B cell (primary cell): Measurements from ENCODE around the gene HOMER2. TPM values are rescaled to one million over a fixed set of nuclear protein-coding genes. Genes with fewer than 3 reads are reported as not detected.

Experiments
- ATAC-seq: fragments of 200-7000 bp; cut with Tn5 transposase; one replicate; pipeline ENCODE4 v1.10.0; 2021; ENCODE audit warnings: low read depth, mild to moderate bottlenecking, moderate number of reproducible peaks, moderate library complexity
- CTCF ChIA-PET: fragments of 350-600 bp; sonication (Branson Sonifier 250); formaldehyde crosslinking; loops from one replicate; lab custom pipeline; 2021; ENCODE audit warnings: antibody characterized with exemption, inconsistent platforms; lab: Charles Lee
- POLR2A ChIA-PET: fragments of 350-600 bp; sonication (Branson Sonifier 250); formaldehyde crosslinking; loops from one replicate; lab custom pipeline; 2021; ENCODE audit warnings: antibody characterized with exemption; lab: Charles Lee
- DNase-seq: peaks from one replicate; pipeline ENCODE4 v3.0.0; 2013
- H2AFZ ChIP-seq: 2 replicates; pipeline ENCODE4 v1.6.1; 2012; ENCODE audit warnings: mild to moderate bottlenecking, low read depth, low read length; ENCODE audit not compliant: insufficient read depth, poor library complexity, severe bottlenecking
- H3K27ac ChIP-seq, 2 donors: 1 replicate in 1 of 2; 2 replicates in 1 of 2; pipeline ENCODE4 v1.5.1; 2012 to 2013; ENCODE audit warnings: low read length in 2 of 2, mild to moderate bottlenecking in 2 of 2, moderate library complexity in 1 of 2
- H3K27me3 ChIP-seq, 4 experiments: fragments of 200-600 bp in 1 of 4; sonication (generic) in 1 of 4; replicated peaks in 1 of 4; 1 replicate in 2 of 4; 2 replicates in 2 of 4; pipeline versions ENCODE4 v1.6.1 to v1.7.0; 2013 to 2016; ENCODE audit warnings: low read length in 3 of 4, mild to moderate bottlenecking in 2 of 4, mixed read lengths in 1 of 4, moderate library complexity in 1 of 4; ENCODE audit not compliant: insufficient read depth in 4 of 4, control insufficient read depth in 3 of 4; ENCODE audit errors: control extremely low read depth in 1 of 4
- H3K36me3 ChIP-seq, 2 experiments: replicated peaks in 1 of 2; 1 replicate in 1 of 2; 2 replicates in 1 of 2; pipeline versions ENCODE4 v1.6.1 to v1.7.1; 2013; ENCODE audit warnings: low read length in 1 of 2; ENCODE audit not compliant: insufficient read depth in 2 of 2, control insufficient read depth in 1 of 2; ENCODE audit errors: control extremely low read depth in 1 of 2, extremely low read depth in 1 of 2
- H3K4me1 ChIP-seq, 2 donors: fragments of 200-600 bp in 1 of 2; sonication (generic) in 1 of 2; 1 replicate in 1 of 2; 2 replicates in 1 of 2; pipeline versions ENCODE4 v1.5.1 to v1.6.1; 2013 to 2017; ENCODE audit warnings: low read length in 2 of 2; ENCODE audit not compliant: control insufficient read depth in 2 of 2, insufficient read depth in 2 of 2
- H3K4me2 ChIP-seq: replicated peaks from 2 replicates; pipeline ENCODE3; 2012; ENCODE audit warnings: mild to moderate bottlenecking, low read depth, low read length; ENCODE audit not compliant: poor library complexity, severe bottlenecking
- H3K4me3 ChIP-seq, 5 experiments: fragments of 200-600 bp in 1 of 5; sonication (generic) in 1 of 5; 1 replicate in 3 of 5; 2 replicates in 2 of 5; pipeline versions ENCODE4 v1.5.1 to v1.7.0; 2011 to 2016; ENCODE audit warnings: low read length in 4 of 5, mild to moderate bottlenecking in 4 of 5, low read depth in 2 of 5, control low read depth in 1 of 5, moderate library complexity in 1 of 5; ENCODE audit not compliant: insufficient read depth in 1 of 5; ENCODE audit errors: control extremely low read depth in 1 of 5, extremely low read depth in 1 of 5
- H3K79me2 ChIP-seq: fragments of 200-600 bp; sonication (generic); one replicate; pipeline ENCODE4 v1.6.0; 2016; ENCODE audit warnings: low read length; ENCODE audit not compliant: control insufficient read depth, insufficient read depth
- H3K9ac ChIP-seq: fragments of 200-600 bp; sonication (generic); 2 replicates; pipeline ENCODE4 v1.6.1; 2017; ENCODE audit warnings: mild to moderate bottlenecking, low read length, moderate library complexity
- H3K9me3 ChIP-seq, 3 donors: one replicate each; pipeline versions ENCODE4 v1.6.1 to v1.7.1; 2013; ENCODE audit warnings: low read length in 2 of 3; ENCODE audit not compliant: control insufficient read depth in 2 of 3, insufficient read depth in 1 of 3; ENCODE audit errors: control extremely low read depth in 1 of 3
- H4K20me1 ChIP-seq: 2 replicates; pipeline ENCODE4 v1.6.0; 2012; ENCODE audit warnings: mild to moderate bottlenecking, low read length; ENCODE audit not compliant: insufficient read depth, control insufficient read depth, poor library complexity, severe bottlenecking
- H3K27ac Mint-ChIP-seq: one replicate; pipeline ENCODE4 v1.8.0; 2021; ENCODE audit warnings: mixed read lengths
- H3K27me3 Mint-ChIP-seq: one replicate; pipeline ENCODE4 v1.8.0; 2021; ENCODE audit warnings: mixed read lengths
- H3K4me1 Mint-ChIP-seq: one replicate; pipeline ENCODE4 v1.8.0; 2021; ENCODE audit warnings: mixed read lengths
- H3K4me3 Mint-ChIP-seq: one replicate; pipeline ENCODE4 v1.8.0; 2021; ENCODE audit warnings: mixed read lengths
- H3K9me3 Mint-ChIP-seq: one replicate; pipeline ENCODE4 v1.8.0; 2022; ENCODE audit warnings: mixed read lengths; ENCODE audit not compliant: insufficient read depth
- EZH2 ChIP-seq: IDR thresholded peaks from 2 replicates; pipeline ENCODE4 v1.6.1; 2012; ENCODE audit warnings: borderline replicate concordance, low read depth, mild to moderate bottlenecking, moderate library complexity, low read length; ENCODE audit not compliant: insufficient read depth, poor library complexity, severe bottlenecking
- WGBS: methylation state at CpG from one replicate; pipeline ENCODE4 v1.1.5; 2013; ENCODE audit warnings: missing lambda C conversion rate; ENCODE audit not compliant: insufficient coverage; 5-methylcytosine and 5-hydroxymethylcytosine counted together
- intact Hi-C: fragments of 100-400 bp; cut with micrococcal nuclease; formaldehyde crosslinking; loops from one replicate; pipeline ENCODE4 v1.10.0; 2022
- polyA plus RNA-seq: library from polyadenylated mRNA; depleted of rRNA; stranded (reverse); fragments of >200 nt; gene quantifications from 2 replicates; pipeline ENCODE4 v1.2.3, GENCODE V29; 2012
- total RNA-seq, 2 donors: library from RNA; stranded (reverse); fragments of 120-200 nt in 1 of 2; gene quantifications; 1 replicate in 1 of 2; 2 replicates in 1 of 2; pipeline versions ENCODE4 v1.2.3 to v1.2.4, GENCODE V29; 2013 to 2022
- TF ChIP-seq, protein P1 (sequence below): fragments of 200-600 bp; IDR thresholded peaks from one replicate; pipeline ENCODE4 v1.8.0; 2022; ENCODE audit warnings: antibody characterized with exemption, mild to moderate bottlenecking

HOMER2 gene
- total and polyA plus RNA-seq, 2 donors (not counting 1 experiment from before 2014, with no cell fraction given), result 5.7 to 19.5 TPM

DNA sequence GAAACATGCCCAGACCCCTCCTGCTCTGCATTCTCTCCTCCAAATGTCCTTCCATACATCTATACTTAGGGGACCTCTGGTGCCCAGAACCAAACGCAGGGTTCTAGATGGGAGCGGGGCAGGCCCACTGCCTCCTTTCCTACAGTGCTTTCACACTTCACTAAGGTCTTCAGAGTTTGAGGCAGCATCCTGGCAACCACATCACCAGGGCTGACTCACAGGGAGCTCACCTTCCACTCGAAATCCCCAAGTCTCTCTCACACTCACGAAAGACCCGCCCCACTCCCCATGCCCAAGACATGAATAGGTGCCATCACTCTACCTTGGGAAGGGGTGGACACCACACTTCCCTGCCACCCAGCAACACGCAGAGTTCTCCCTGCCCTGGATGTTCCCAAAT is 18.9 kb downstream of the HOMER2 start:
- Histone ChIP-seq H3K4me2 (no peak overlapping the region), H3K79me2 (no peaks in the 10 kb centered on the region), H3K27ac (no peak overlapping the region), H4K20me1 (no peaks in the 10 kb centered on the region), H3K27me3 (no peaks in the 10 kb centered on the region), H2AFZ (no peak overlapping the region), H3K9me3 (no peaks in the 10 kb centered on the region), H3K4me3 (no peak overlapping the region), H3K4me1 (no peaks in the 10 kb centered on the region), H3K9ac (no peak overlapping the region), H3K36me3 (no peaks in the 10 kb centered on the region)
- 88% methylated on average over 6 of the region's 6 CpGs for WGBS
- H3K4me3 Mint-ChIP-seq, result no peak overlapping the region
- ChIA-PET POLR2A (no interaction called here), CTCF (no interaction called here)
- H3K9me3 Mint-ChIP-seq, result no peaks in the 10 kb centered on the region
- ATAC-seq (no peak), DNase-seq (no peak)
- TF ChIP-seq EZH2, result no peak
- TF ChIP-seq, protein P1, sequence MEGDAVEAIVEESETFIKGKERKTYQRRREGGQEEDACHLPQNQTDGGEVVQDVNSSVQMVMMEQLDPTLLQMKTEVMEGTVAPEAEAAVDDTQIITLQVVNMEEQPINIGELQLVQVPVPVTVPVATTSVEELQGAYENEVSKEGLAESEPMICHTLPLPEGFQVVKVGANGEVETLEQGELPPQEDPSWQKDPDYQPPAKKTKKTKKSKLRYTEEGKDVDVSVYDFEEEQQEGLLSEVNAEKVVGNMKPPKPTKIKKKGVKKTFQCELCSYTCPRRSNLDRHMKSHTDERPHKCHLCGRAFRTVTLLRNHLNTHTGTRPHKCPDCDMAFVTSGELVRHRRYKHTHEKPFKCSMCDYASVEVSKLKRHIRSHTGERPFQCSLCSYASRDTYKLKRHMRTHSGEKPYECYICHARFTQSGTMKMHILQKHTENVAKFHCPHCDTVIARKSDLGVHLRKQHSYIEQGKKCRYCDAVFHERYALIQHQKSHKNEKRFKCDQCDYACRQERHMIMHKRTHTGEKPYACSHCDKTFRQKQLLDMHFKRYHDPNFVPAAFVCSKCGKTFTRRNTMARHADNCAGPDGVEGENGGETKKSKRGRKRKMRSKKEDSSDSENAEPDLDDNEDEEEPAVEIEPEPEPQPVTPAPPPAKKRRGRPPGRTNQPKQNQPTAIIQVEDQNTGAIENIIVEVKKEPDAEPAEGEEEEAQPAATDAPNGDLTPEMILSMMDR, result no peak
- peaks cover 4% of the 10 kb centered on the region for H3K27me3 Mint-ChIP-seq
- no peaks in the 10 kb centered on the region for H3K4me1 Mint-ChIP-seq
- H3K27ac Mint-ChIP-seq, result no peak overlapping the region
- intact Hi-C loops, result no loop called here

DNA sequence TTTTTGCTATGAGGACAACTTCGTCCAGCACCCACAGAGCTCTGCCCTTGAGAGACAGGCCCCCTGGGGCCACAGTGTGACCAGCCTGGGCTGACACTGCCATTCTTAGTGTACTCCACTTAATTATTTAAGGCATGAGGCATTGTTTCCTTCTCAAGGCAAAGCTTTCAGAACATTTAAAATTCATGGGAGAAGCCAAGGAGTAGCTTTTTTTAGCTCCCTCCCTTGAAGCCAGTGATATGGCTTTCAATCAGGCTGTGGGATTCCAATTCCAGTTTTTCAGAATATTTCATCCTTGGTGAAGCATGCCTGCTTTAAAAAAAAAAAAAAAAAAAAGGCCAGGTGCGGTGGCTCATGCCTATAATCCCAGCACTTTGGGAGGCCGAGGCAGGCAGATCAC is 21.3 kb downstream of the HOMER2 start:
- no peak overlapping the region for H3K27ac ChIP-seq
- H2AFZ ChIP-seq, result no peak overlapping the region
- no peak overlapping the region for H3K4me3 Mint-ChIP-seq
- H3K9me3 ChIP-seq, result no peaks in the 10 kb centered on the region
- H3K79me2 ChIP-seq, result no peaks in the 10 kb centered on the region
- H3K9ac ChIP-seq, result no peak overlapping the region
- DNase-seq, result no peak
- H3K4me1 Mint-ChIP-seq, result no peaks in the 10 kb centered on the region
- 100% methylated on average over 1 of the region's 3 CpGs for WGBS
- no peaks in the 10 kb centered on the region for H3K9me3 Mint-ChIP-seq
- H4K20me1 ChIP-seq, result no peaks in the 10 kb centered on the region
- CTCF ChIA-PET, result interaction anchor here (0.7 to 0.8 kb wide), 2 partner anchors 18 to 62 kb away, joined by 4 to 5 read pairs; no protein-coding TSS in a partner anchor
- POLR2A ChIA-PET, result no interaction called here
- no peak overlapping the region for H3K27ac Mint-ChIP-seq
- ATAC-seq, result no peak
- H3K27me3 Mint-ChIP-seq, result peaks cover 3% of the 10 kb centered on the region
- no peaks in the 10 kb centered on the region for H3K4me1 ChIP-seq
- H3K4me2 ChIP-seq, result no peak overlapping the region
- intact Hi-C loops, result no loop called here
- TF ChIP-seq EZH2, result no peak
- TF ChIP-seq, protein P1, result no peak
- H3K27me3 ChIP-seq, result no peaks in the 10 kb centered on the region
- H3K4me3 ChIP-seq, result no peak overlapping the region
- no peaks in the 10 kb centered on the region for H3K36me3 ChIP-seq
